Measurements from ENCODE around the gene COBL. TPM values are rescaled to one million over a fixed set of nuclear protein-coding genes. Genes with fewer than 3 reads are reported as not detected.

COBL gene
- total and polyA plus RNA-seq, 2 of the 8 experiments (the other 6 are each of a cell fraction or from before 2014, with no cell fraction given), result 13.8 to 40.4 TPM

GRCh38 chr7:51290304-51290637, 26.3 kb downstream of the COBL start (continued):
- TF ChIP-seq CHD7 (IDR thresholded peaks at IDR 0.05; ENCODE audit: insufficient replicate concordance, low read length), result no peak
- TF ChIP-seq CTCF (IDR thresholded peaks at IDR 0.05; ENCODE audit: control extremely low read depth in 1 of 3, insufficient read depth in 1 of 3, low read depth in 1 of 3, low read length in 3 of 3), result no peak
- no peak for TF ChIP-seq POLR2A (IDR thresholded peaks at IDR 0.05; ENCODE audit: control extremely low read depth in 1 of 2, low read depth in 2 of 2, low read length in 2 of 2)
- TF ChIP-seq MAFK (IDR thresholded peaks at IDR 0.05; ENCODE audit: low read depth, low read length), result no peak
- no peak for TF ChIP-seq JUND (IDR thresholded peaks at IDR 0.05; ENCODE audit: low read length)
- no peak for TF ChIP-seq E2F6 (IDR thresholded peaks at IDR 0.05)
- TF ChIP-seq BCL11A (IDR thresholded peaks at IDR 0.05; ENCODE audit: low read depth in 2 of 2, low read length in 2 of 2), result no peak
- no peak for TF ChIP-seq KDM4A (IDR thresholded peaks at IDR 0.05; ENCODE audit: low read depth, low read length, severe bottlenecking)
